H1 (cell line): Measurements from ENCODE around the gene GSK3B. TPM values are rescaled to one million over a fixed set of nuclear protein-coding genes. Genes with fewer than 3 reads are reported as not detected.

Experiments
- HDAC2 ChIP-seq, 2 experiments: fragments of 300-600 bp in 1 of 2; sonication (generic) in 1 of 2; IDR thresholded peaks; 2 replicates each; pipeline ENCODE4 v1.6.1; 2011 to 2012; ENCODE audit warnings: low read depth in 2 of 2, low read length in 2 of 2, mild to moderate bottlenecking in 2 of 2, moderate library complexity in 2 of 2, borderline replicate concordance in 1 of 2, inconsistent platforms in 1 of 2
- SIN3A ChIP-seq, 2 experiments: IDR thresholded peaks in 1 of 2; conservative IDR thresholded peaks in 1 of 2; 2 replicates each; pipeline ENCODE4 v1.6.1; 2011 to 2012; ENCODE audit warnings: low read length in 2 of 2, improper control_type of control experiment in 1 of 2, low read depth in 1 of 2, mild to moderate bottlenecking in 1 of 2
- polyA plus RNA-seq, 7 experiments: library from polyadenylated mRNA; depleted of rRNA in 3 of 7; stranded (reverse) in 5 of 7; unstranded in 2 of 7; fragments of >200 nt in 5 of 7; fragments of 200-250 nt in 2 of 7; gene quantifications; 1 replicate in 5 of 7; 2 replicates in 1 of 7; 4 replicates in 1 of 7; pipeline versions ENCODE4 v1.2.1 to v1.2.3, GENCODE V29; 2011 to 2013; ENCODE audit warnings: missing spikeins in 2 of 7, mixed read lengths in 2 of 7
- total RNA-seq: library from RNA; stranded (reverse); fragmentation: NEBNext Ultra II Directional; extraction: Animal tissue kit (Norgen Biotek cat#: 25700); gene quantifications from 2 replicates; pipeline ENCODE4 v1.2.1, GENCODE V29; 2021

The GSK3B gene
- total and polyA plus RNA-seq, 2 of the 8 experiments (the other 6 are each of a cell fraction or from before 2014, with no cell fraction given) = 24.2 to 50.7 TPM

- TF ChIP-seq SIN3A (conservative IDR thresholded peaks at IDR 0.05 in 1 of 2, IDR thresholded peaks at IDR 0.05 in 1 of 2; ENCODE audit: low read depth in 1 of 2, low read length in 2 of 2) (no peak), HDAC2 (IDR thresholded peaks at IDR 0.05; ENCODE audit: borderline replicate concordance in 1 of 2, low read depth in 2 of 2, low read length in 2 of 2) (no peak)
These were observed 44.9 kb upstream of the GSK3B start (continued) for GRCh38 chr3:120139140-120139539.
